ENCODE results near the gene KAZN.

The KAZN gene

GRCh38 chr1:14958249-14959058 is 360.0 kb downstream of the KAZN start:
- no peak overlapping the region for H3K4me3 ChIP-seq (ENCODE audit: low read depth, low read length)
- H3K23ac ChIP-seq (ENCODE audit: low read length), result no peak overlapping the region
- no peak overlapping the region for H2AK5ac ChIP-seq (ENCODE audit: low read length)
- H3K18ac ChIP-seq (ENCODE audit: low read length), result no peak overlapping the region
- H3K9me3 ChIP-seq (ENCODE audit: insufficient read depth, low read depth, low read length), result peaks cover 8% of the 10 kb centered on the region
- H4K91ac ChIP-seq (ENCODE audit: low read depth, low read length), result no peak overlapping the region
- no peaks in the 10 kb centered on the region for H3K27me3 ChIP-seq (ENCODE audit: insufficient read depth, low read length)
- no CpG with 5 or more reads among the region's 19 CpGs for WGBS (ENCODE audit: extremely low coverage, insufficient coverage, insufficient read length)
- H4K8ac ChIP-seq (ENCODE audit: low read depth, low read length), result no peak overlapping the region
- peaks cover 4 to 5% of the 10 kb centered on the region in 2 experiments for H3K4me1 ChIP-seq (ENCODE audit: control insufficient read depth in 1 of 2, insufficient read depth in 2 of 2, low read length in 2 of 2)
- H3K27ac ChIP-seq (ENCODE audit: low read depth, low read length), result no peak overlapping the region
- no peak overlapping the region for H3K9ac ChIP-seq (ENCODE audit: low read length)
- DNase-seq, result no peak
- no peak overlapping the region for H4K12ac ChIP-seq (ENCODE audit: low read depth, low read length)
- H3K36me3 ChIP-seq (ENCODE audit: control insufficient read depth in 1 of 2, insufficient read depth in 2 of 2, low read length in 2 of 2), result peaks cover 38% of the 10 kb centered on the region in 2 experiments
- no peak overlapping the region for H3K14ac ChIP-seq (ENCODE audit: low read length)
- no peaks in the 10 kb centered on the region for H3K79me2 ChIP-seq (ENCODE audit: control insufficient read depth, insufficient read depth, low read length, poor library complexity)
- no peak overlapping the region for H2BK5ac ChIP-seq (ENCODE audit: low read depth, low read length, poor library complexity)
- no peak overlapping the region for H2AFZ ChIP-seq (ENCODE audit: insufficient read depth, low read length, poor library complexity)
- no peak overlapping the region for H3K4ac ChIP-seq (ENCODE audit: low read depth, low read length)
- H2BK12ac ChIP-seq (ENCODE audit: low read length), result no peak overlapping the region
- no peak overlapping the region for H3K4me2 ChIP-seq (ENCODE audit: low read length)
- H2BK120ac ChIP-seq (ENCODE audit: insufficient read depth, low read length, poor library complexity), result no peak overlapping the region
- no peaks in the 10 kb centered on the region for H3K79me1 ChIP-seq (ENCODE audit: low read length)

- no peak for DNase-seq
- no peak overlapping the region for H2BK5ac ChIP-seq (ENCODE audit: low read depth, low read length, poor library complexity)
- H3K9me3 ChIP-seq (ENCODE audit: insufficient read depth, low read depth, low read length), result peaks cover 4% of the 10 kb centered on the region
- no peak overlapping the region for H3K9ac ChIP-seq (ENCODE audit: low read length)
- H3K79me2 ChIP-seq (ENCODE audit: control insufficient read depth, insufficient read depth, low read length, poor library complexity), result no peaks in the 10 kb centered on the region
- no peak overlapping the region for H4K12ac ChIP-seq (ENCODE audit: low read depth, low read length)
- no peak overlapping the region for H2BK12ac ChIP-seq (ENCODE audit: low read length)
- H3K36me3 ChIP-seq (ENCODE audit: control insufficient read depth in 1 of 2, insufficient read depth in 2 of 2, low read length in 2 of 2), result peaks cover 34 to 35% of the 10 kb centered on the region in 2 experiments
- no peak overlapping the region for H3K23ac ChIP-seq (ENCODE audit: low read length)
- no peak overlapping the region for H3K27ac ChIP-seq (ENCODE audit: low read depth, low read length)
- no peak overlapping the region for H2AK5ac ChIP-seq (ENCODE audit: low read length)
- no peak overlapping the region for H3K4ac ChIP-seq (ENCODE audit: low read depth, low read length)
- no peaks in the 10 kb centered on the region for H3K27me3 ChIP-seq (ENCODE audit: insufficient read depth, low read length)
- no peak overlapping the region for H2BK120ac ChIP-seq (ENCODE audit: insufficient read depth, low read length, poor library complexity)
- H4K91ac ChIP-seq (ENCODE audit: low read depth, low read length), result no peak overlapping the region
- H3K79me1 ChIP-seq (ENCODE audit: low read length), result no peaks in the 10 kb centered on the region
- H2AFZ ChIP-seq (ENCODE audit: insufficient read depth, low read length, poor library complexity), result no peak overlapping the region
- no peak overlapping the region for H3K14ac ChIP-seq (ENCODE audit: low read length)
- WGBS (ENCODE audit: extremely low coverage, insufficient coverage, insufficient read length), result no CpG with 5 or more reads among the region's 14 CpGs
- no peak overlapping the region for H3K4me2 ChIP-seq (ENCODE audit: low read length)
- no peak overlapping the region for H3K18ac ChIP-seq (ENCODE audit: low read length)
- peaks cover 4 to 5% of the 10 kb centered on the region in 2 experiments for H3K4me1 ChIP-seq (ENCODE audit: control insufficient read depth in 1 of 2, insufficient read depth in 2 of 2, low read length in 2 of 2)
- H3K4me3 ChIP-seq (ENCODE audit: low read depth, low read length), result no peak overlapping the region
- H4K8ac ChIP-seq (ENCODE audit: low read depth, low read length), result no peak overlapping the region
These were observed 360.7 kb downstream of the KAZN start for GRCh38 chr1:14959059-14959694.

GRCh38 chr1:14961661-14962267 is 363.3 kb downstream of the KAZN start:
- Histone ChIP-seq H4K91ac (ENCODE audit: low read depth, low read length) (no peak overlapping the region), H2BK5ac (ENCODE audit: low read depth, low read length, poor library complexity) (no peak overlapping the region), H3K27ac (ENCODE audit: low read depth, low read length) (no peak overlapping the region), H3K14ac (ENCODE audit: low read length) (no peak overlapping the region), H2AFZ (ENCODE audit: insufficient read depth, low read length, poor library complexity) (no peak overlapping the region), H3K4me1 (ENCODE audit: control insufficient read depth in 1 of 2, insufficient read depth in 2 of 2, low read length in 2 of 2) (peaks cover 4 to 5% of the 10 kb centered on the region in 2 experiments), H2AK5ac (ENCODE audit: low read length) (no peak overlapping the region), H3K4me2 (ENCODE audit: low read length) (no peak overlapping the region), H3K79me2 (ENCODE audit: control insufficient read depth, insufficient read depth, low read length, poor library complexity) (no peaks in the 10 kb centered on the region), H3K4ac (ENCODE audit: low read depth, low read length) (no peak overlapping the region), H3K23ac (ENCODE audit: low read length) (no peak overlapping the region), H3K36me3 (ENCODE audit: control insufficient read depth in 1 of 2, insufficient read depth in 2 of 2, low read length in 2 of 2) (peaks cover 33% of the 10 kb centered on the region in 2 experiments), H3K18ac (ENCODE audit: low read length) (no peak overlapping the region), H3K9me3 (ENCODE audit: insufficient read depth, low read depth, low read length) (peaks cover 4% of the 10 kb centered on the region), H2BK12ac (ENCODE audit: low read length) (no peak overlapping the region), H3K4me3 (ENCODE audit: low read depth, low read length) (no peak overlapping the region), H3K27me3 (ENCODE audit: insufficient read depth, low read length) (no peaks in the 10 kb centered on the region), H4K8ac (ENCODE audit: low read depth, low read length) (no peak overlapping the region), H4K12ac (ENCODE audit: low read depth, low read length) (no peak overlapping the region), H2BK120ac (ENCODE audit: insufficient read depth, low read length, poor library complexity) (no peak overlapping the region), H3K9ac (ENCODE audit: low read length) (no peak overlapping the region), H3K79me1 (ENCODE audit: low read length) (no peaks in the 10 kb centered on the region)
- peak in 1 of 2 donors; percentile 20 for DNase-seq
- WGBS (ENCODE audit: extremely low coverage, insufficient coverage, insufficient read length), result no CpG with 5 or more reads among the region's 3 CpGs

- Histone ChIP-seq H3K79me2 (ENCODE audit: control insufficient read depth, insufficient read depth, low read length, poor library complexity) (no peaks in the 10 kb centered on the region), H4K91ac (ENCODE audit: low read depth, low read length) (no peak overlapping the region), H2BK5ac (ENCODE audit: low read depth, low read length, poor library complexity) (no peak overlapping the region), H4K8ac (ENCODE audit: low read depth, low read length) (no peak overlapping the region), H3K36me3 (ENCODE audit: control insufficient read depth in 1 of 2, insufficient read depth in 2 of 2, low read length in 2 of 2) (peaks cover 32 to 34% of the 10 kb centered on the region in 2 experiments), H4K12ac (ENCODE audit: low read depth, low read length) (no peak overlapping the region), H3K4me3 (ENCODE audit: low read depth, low read length) (no peak overlapping the region), H3K4me1 (ENCODE audit: control insufficient read depth in 1 of 2, insufficient read depth in 2 of 2, low read length in 2 of 2) (peaks cover under 1 to 4% of the 10 kb centered on the region in 2 experiments), H3K27ac (ENCODE audit: low read depth, low read length) (no peak overlapping the region), H3K79me1 (ENCODE audit: low read length) (no peaks in the 10 kb centered on the region), H3K9ac (ENCODE audit: low read length) (no peak overlapping the region), H3K23ac (ENCODE audit: low read length) (no peak overlapping the region), H3K14ac (ENCODE audit: low read length) (no peak overlapping the region), H3K27me3 (ENCODE audit: insufficient read depth, low read length) (no peaks in the 10 kb centered on the region), H2BK120ac (ENCODE audit: insufficient read depth, low read length, poor library complexity) (no peak overlapping the region), H2BK12ac (ENCODE audit: low read length) (no peak overlapping the region), H2AFZ (ENCODE audit: insufficient read depth, low read length, poor library complexity) (no peak overlapping the region), H2AK5ac (ENCODE audit: low read length) (no peak overlapping the region), H3K18ac (ENCODE audit: low read length) (no peak overlapping the region), H3K9me3 (ENCODE audit: insufficient read depth, low read depth, low read length) (peaks cover 8% of the 10 kb centered on the region), H3K4ac (ENCODE audit: low read depth, low read length) (no peak overlapping the region), H3K4me2 (ENCODE audit: low read length) (no peak overlapping the region)
- WGBS (ENCODE audit: extremely low coverage, insufficient coverage, insufficient read length), result no CpG with 5 or more reads among the region's 7 CpGs
- DNase-seq, result no peak
These were observed 363.9 kb downstream of the KAZN start for GRCh38 chr1:14962407-14962806.
